Suprapubic skin (tissue), 4 donors: ENCODE data around the gene PTPRD.

Source experiments
- EP300 ChIP-seq: sonication (generic); formaldehyde crosslinking; IDR thresholded peaks from one replicate; pipeline ENCODE4 v1.6.1; 2017; ENCODE audit warnings: antibody characterized with exemption
- POLR2A ChIP-seq, 2 donors: fragments of 450-650 bp; IDR thresholded peaks; one replicate each; pipeline ENCODE4 v1.6.1; 2017; ENCODE audit warnings: antibody characterized with exemption in 2 of 2, mild to moderate bottlenecking in 2 of 2, moderate library complexity in 2 of 2
- POLR2AphosphoS5 ChIP-seq, 3 donors: sonication (generic); formaldehyde crosslinking; IDR thresholded peaks; one replicate each; pipeline ENCODE4 v1.6.1; 2017; ENCODE audit warnings: antibody characterized with exemption in 3 of 3
- TF ChIP-seq, protein P1 (sequence below), 2 donors: fragments of 200-600 bp in 1 of 2; fragments of 450-650 bp in 1 of 2; sonication (generic) in 1 of 2; IDR thresholded peaks; one replicate each; pipeline ENCODE4 v1.5.1; 2016 to 2019; ENCODE audit warnings: antibody characterized with exemption in 2 of 2, mild to moderate bottlenecking in 1 of 2, moderate library complexity in 1 of 2

DNA sequence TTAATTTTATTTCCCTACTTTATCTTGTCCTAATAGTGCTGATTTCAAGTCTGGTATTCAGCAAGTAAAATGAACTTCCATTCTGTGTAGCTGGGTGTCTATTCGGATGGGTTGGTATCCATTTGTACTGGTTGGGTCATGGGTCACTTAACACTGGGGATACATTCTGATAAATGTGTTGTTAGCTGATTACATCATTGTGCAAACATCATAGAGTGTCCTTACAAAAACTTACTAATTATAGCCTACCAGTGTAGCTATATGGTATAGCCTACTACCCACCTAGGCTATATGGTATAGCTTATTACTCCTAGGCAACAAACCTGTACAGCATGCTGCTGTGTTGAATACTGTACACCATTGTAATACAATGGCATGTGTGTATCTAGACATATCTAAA, 1439.5 kb downstream of the PTPRD start:
- TF ChIP-seq, protein P1, sequence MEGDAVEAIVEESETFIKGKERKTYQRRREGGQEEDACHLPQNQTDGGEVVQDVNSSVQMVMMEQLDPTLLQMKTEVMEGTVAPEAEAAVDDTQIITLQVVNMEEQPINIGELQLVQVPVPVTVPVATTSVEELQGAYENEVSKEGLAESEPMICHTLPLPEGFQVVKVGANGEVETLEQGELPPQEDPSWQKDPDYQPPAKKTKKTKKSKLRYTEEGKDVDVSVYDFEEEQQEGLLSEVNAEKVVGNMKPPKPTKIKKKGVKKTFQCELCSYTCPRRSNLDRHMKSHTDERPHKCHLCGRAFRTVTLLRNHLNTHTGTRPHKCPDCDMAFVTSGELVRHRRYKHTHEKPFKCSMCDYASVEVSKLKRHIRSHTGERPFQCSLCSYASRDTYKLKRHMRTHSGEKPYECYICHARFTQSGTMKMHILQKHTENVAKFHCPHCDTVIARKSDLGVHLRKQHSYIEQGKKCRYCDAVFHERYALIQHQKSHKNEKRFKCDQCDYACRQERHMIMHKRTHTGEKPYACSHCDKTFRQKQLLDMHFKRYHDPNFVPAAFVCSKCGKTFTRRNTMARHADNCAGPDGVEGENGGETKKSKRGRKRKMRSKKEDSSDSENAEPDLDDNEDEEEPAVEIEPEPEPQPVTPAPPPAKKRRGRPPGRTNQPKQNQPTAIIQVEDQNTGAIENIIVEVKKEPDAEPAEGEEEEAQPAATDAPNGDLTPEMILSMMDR (IDR thresholded peaks at IDR 0.05), result no peak
- no peak for TF ChIP-seq POLR2A (IDR thresholded peaks at IDR 0.05)
- TF ChIP-seq POLR2AphosphoS5 (IDR thresholded peaks at IDR 0.05), result no peak
- TF ChIP-seq EP300, result no peak
